ENCODE results near the gene SPINK9.

DNA sequence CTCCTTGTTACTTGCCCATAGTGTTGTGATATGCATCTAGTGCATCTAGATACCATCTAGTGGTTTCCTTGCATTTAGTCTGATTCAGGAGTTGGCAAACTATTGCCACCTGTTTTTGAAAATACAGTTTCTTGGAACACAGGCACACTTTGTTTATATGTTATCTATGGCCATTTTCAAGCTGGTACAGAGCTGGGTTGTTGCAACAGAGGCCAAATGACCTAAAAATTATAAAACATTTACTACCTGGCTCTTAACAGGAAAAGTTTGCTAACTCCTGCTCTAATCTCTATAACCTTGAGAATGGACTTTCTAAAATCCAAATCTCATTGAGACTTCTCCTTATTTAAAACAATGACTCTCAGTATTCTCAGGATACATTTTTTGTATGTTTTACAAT is 29.0 kb downstream of the SPINK9 start:
- TF ChIP-seq RAD21 (IDR thresholded peaks at IDR 0.05; ENCODE audit: low read length) (no peak), POLR2A (IDR thresholded peaks at IDR 0.05; ENCODE audit: low read depth, low read length) (no peak)
- TF ChIP-seq, protein P1, sequence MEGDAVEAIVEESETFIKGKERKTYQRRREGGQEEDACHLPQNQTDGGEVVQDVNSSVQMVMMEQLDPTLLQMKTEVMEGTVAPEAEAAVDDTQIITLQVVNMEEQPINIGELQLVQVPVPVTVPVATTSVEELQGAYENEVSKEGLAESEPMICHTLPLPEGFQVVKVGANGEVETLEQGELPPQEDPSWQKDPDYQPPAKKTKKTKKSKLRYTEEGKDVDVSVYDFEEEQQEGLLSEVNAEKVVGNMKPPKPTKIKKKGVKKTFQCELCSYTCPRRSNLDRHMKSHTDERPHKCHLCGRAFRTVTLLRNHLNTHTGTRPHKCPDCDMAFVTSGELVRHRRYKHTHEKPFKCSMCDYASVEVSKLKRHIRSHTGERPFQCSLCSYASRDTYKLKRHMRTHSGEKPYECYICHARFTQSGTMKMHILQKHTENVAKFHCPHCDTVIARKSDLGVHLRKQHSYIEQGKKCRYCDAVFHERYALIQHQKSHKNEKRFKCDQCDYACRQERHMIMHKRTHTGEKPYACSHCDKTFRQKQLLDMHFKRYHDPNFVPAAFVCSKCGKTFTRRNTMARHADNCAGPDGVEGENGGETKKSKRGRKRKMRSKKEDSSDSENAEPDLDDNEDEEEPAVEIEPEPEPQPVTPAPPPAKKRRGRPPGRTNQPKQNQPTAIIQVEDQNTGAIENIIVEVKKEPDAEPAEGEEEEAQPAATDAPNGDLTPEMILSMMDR (conservative IDR thresholded peaks at IDR 0.05; ENCODE audit: low read depth, low read length): no peak
